Testis (tissue), 3 donors: ENCODE data around the gene WASF2. TPM values are rescaled to one million over a fixed set of nuclear protein-coding genes. Genes with fewer than 3 reads are reported as not detected.

Source experiments
- DNase-seq: peaks from one replicate; pipeline ENCODE4 v3.0.0-alpha.2; 2019
- H3K27ac ChIP-seq, 2 donors: fragments of 200-600 bp; sonication (generic); one replicate each; pipeline ENCODE4 v1.5.1; 2019
- H3K27me3 ChIP-seq: fragments of 200-600 bp; sonication (generic); one replicate; pipeline ENCODE4 v1.5.1; 2019
- H3K36me3 ChIP-seq: fragments of 200-600 bp; sonication (generic); one replicate; pipeline ENCODE4 v1.5.1; 2017; ENCODE audit warnings: low read depth; ENCODE audit errors: missing control alignments
- H3K4me1 ChIP-seq: fragments of 200-600 bp; sonication (generic); one replicate; pipeline ENCODE4 v1.5.1; 2019
- H3K4me3 ChIP-seq, 2 donors: fragments of 200-600 bp; sonication (generic); one replicate each; pipeline ENCODE4 v1.5.1; 2017 to 2019
- H3K9me3 ChIP-seq: fragments of 200-600 bp; sonication (generic); one replicate; pipeline ENCODE4 v1.5.1; 2017
- CTCF ChIP-seq, 3 experiments: fragments of 450-650 bp in 2 of 3; fragments of 200-600 bp in 1 of 3; sonication (generic) in 1 of 3; IDR thresholded peaks; one replicate each; pipeline ENCODE4 v1.5.1; 2016 to 2019; ENCODE audit warnings: antibody characterized with exemption in 3 of 3, mild to moderate bottlenecking in 2 of 3, moderate library complexity in 1 of 3
- POLR2A ChIP-seq: fragments of 450-650 bp; IDR thresholded peaks from one replicate; pipeline ENCODE4 v1.6.1; 2017; ENCODE audit warnings: antibody characterized with exemption, mild to moderate bottlenecking, moderate library complexity
- WGBS, 2 donors: methylation state at CpG; one replicate each; pipeline ENCODE4 v1.1.5; 2018; 5-methylcytosine and 5-hydroxymethylcytosine counted together
- intact Hi-C: fragments of 100-400 bp; cut with DNase I; formaldehyde crosslinking; loops from one replicate; pipeline ENCODE4 v1.15.1; 2023; ENCODE audit warnings: low total_unique reads
- polyA plus RNA-seq: library from polyadenylated mRNA; stranded (reverse); fragments of 350-450 nt; fragmentation: Illumina TruSeq; extraction: RNeasy Lipid Tissue Mini Kit (QIAGEN cat#74804); gene quantifications from one replicate; pipeline ENCODE4 v1.2.3, GENCODE V29; 2014; ENCODE audit warnings: low read depth, low replicate concordance; ENCODE audit not compliant: insufficient read depth
- total RNA-seq, 2 donors: library from RNA; depleted of rRNA; stranded (reverse); fragments of >200 nt; gene quantifications; one replicate each; pipeline ENCODE4 v1.2.3, GENCODE V29; 2016

Gene WASF2
- total and polyA plus RNA-seq, 3 donors from 2014 or later, result 57.8 to 128 (median 58.0) TPM

DNA sequence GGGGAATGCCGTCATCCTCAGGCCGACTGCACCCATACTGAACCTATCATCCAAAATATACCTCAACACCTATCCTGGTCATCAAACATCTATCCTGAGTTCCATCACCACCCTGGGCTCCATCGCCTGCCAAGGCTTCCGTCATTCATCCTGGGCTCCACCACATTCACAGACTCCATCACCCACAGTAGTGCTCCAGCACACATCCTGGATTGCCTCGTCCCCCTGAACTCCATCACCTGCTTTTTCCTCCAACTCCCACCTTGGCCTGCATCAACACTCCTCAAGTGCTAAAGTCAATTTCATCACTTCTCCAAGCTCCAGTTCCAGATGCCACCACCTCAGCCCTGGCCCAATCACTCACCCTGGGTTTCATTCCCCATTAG, 131.0 kb downstream of the WASF2 start:
- Histone ChIP-seq H3K4me3 (no peak overlapping the region), H3K4me1 (no peaks in the 10 kb centered on the region), H3K27me3 (no peaks in the 10 kb centered on the region), H3K27ac (no peak overlapping the region), H3K9me3 (no peaks in the 10 kb centered on the region), H3K36me3 (no peaks in the 10 kb centered on the region)
- 88 to 93% methylated on average over 5 of the region's 5 CpGs for WGBS, 2 donors
- DNase-seq, result no peak
- TF ChIP-seq CTCF (IDR thresholded peaks at IDR 0.05) (no peak), POLR2A (no peak)
- intact Hi-C loops, result no loop called here

DNA sequence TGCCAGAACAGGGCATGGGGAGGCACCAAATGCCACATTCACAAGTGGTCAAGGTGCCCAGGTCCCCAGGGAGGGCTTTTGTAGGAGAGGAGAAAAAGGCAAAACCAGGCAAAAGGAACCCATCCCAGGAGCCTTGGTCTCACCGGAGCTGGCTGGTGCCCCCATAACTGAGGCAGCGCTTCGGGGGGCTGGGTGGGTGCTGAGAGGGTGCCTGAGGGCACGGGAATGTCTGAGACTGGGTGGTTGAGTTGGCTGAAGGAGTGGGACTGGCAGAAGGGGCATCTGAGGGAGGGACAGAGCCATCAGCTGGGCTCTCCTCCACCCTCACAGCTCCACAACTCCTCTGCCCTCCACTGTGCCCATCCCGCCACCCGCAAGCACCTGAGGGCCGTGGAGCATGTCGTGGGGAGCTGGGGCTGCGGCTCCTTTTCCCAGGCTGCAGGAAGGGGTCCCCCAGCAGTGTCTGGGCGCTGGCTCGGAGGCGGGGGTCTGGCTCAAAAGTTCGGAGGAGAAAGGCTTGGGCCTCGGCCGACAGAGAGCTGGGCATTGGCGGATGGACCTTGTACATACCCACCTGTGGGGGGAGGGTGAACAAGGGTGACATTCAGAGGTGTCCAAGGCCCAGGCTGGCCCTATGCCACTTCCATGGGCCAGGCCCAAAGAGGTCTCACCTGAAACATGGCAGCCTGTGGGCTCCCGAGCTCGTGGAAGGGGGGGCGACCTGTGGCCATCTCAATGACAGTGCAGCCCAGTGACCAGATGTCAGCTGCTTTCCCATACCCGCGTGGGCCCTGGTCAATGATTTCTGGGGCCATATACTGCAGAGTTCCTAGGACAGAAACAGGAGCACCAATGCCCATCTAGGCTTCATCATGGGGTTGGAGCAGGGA, 131.7 kb downstream of the WASF2 start:
- TF ChIP-seq CTCF (IDR thresholded peaks at IDR 0.05), result no peak
- no peak for TF ChIP-seq POLR2A
- no peaks in the 10 kb centered on the region for H3K27me3 ChIP-seq
- no peak overlapping the region for H3K27ac ChIP-seq
- H3K4me3 ChIP-seq, result no peak overlapping the region
- H3K36me3 ChIP-seq, result no peaks in the 10 kb centered on the region
- H3K9me3 ChIP-seq, result no peaks in the 10 kb centered on the region
- WGBS, 2 donors, result 91 to 100% methylated on average over 2 to 19 of the region's 21 CpGs
- no peak for DNase-seq
- no peaks in the 10 kb centered on the region for H3K4me1 ChIP-seq
- intact Hi-C loops, result no loop called here

- peak; percentile 82 for DNase-seq
- Histone ChIP-seq H3K36me3 (no peaks in the 10 kb centered on the region), H3K4me1 (no peaks in the 10 kb centered on the region), H3K4me3 (peak overlapping the region in 1 of 2 donors; percentile 15), H3K27me3 (no peaks in the 10 kb centered on the region), H3K27ac (no peak overlapping the region), H3K9me3 (no peaks in the 10 kb centered on the region)
- TF ChIP-seq POLR2A, result no peak
- peak; percentile 94 to 99 (median 96) for TF ChIP-seq CTCF (IDR thresholded peaks at IDR 0.05)
- WGBS, 2 donors, result 26 to 47% methylated on average over 7 to 30 of the region's 40 CpGs
- intact Hi-C loops, result no loop called here
These were observed 132.5 kb downstream of the WASF2 start for GRCh38 chr1:27357281-27358037.

DNA sequence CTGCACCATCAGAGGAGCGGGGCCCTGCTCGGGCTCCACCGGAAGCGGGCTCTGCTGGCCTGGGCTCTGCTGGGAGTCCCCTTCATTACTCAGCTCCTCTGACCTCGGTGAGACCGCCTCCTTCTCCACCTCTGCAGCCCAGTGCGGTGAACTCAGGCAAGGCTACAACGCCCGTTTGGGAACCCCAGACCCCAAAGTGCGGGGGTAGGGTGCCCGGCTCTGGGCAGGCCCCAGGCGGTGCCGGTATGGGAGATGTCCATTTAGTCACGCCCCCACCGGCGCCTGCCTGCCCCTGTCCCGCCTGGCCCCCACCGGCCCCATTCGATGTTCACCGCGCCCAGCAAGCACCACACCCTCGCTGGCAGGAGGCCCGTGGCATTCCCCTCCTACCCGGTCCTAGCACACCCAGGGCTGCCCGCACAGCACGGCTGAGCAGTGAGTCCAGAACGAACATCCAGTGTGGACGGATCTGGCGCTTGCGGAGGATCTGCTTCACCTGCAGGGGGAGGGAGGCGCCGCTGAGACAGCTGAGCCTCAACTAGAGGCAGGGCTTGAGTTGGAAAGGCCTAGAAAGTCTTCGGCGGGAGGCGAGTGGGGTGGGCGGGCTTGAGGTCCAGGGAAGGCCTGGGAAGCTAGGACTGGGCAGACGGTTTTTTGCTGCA, 133.2 kb downstream of the WASF2 start:
- no peaks in the 10 kb centered on the region for H3K36me3 ChIP-seq
- no peak for DNase-seq
- H3K4me3 ChIP-seq, result peak overlapping the region in 1 of 2 donors; percentile 10
- no peaks in the 10 kb centered on the region for H3K9me3 ChIP-seq
- WGBS, 2 donors, result 46 to 58% methylated on average over 31 to 34 of the region's 37 CpGs
- no peak overlapping the region for H3K27ac ChIP-seq
- TF ChIP-seq CTCF (IDR thresholded peaks at IDR 0.05) (no peak), POLR2A (no peak)
- H3K4me1 ChIP-seq, result no peaks in the 10 kb centered on the region
- intact Hi-C loops, result no loop called here
- H3K27me3 ChIP-seq, result no peaks in the 10 kb centered on the region
